D721Med (cell line): ENCODE results near the gene NCAM1.

Experiments
- DNase-seq: peaks from one replicate; pipeline ENCODE4 v3.0.0; 2011; ENCODE audit warnings: low spot score; ENCODE audit not compliant: insufficient read length
- FAIRE-seq: peaks from 2 replicates; lab custom pipeline; 2011; peaks lifted over from hg19 to GRCh38; lab: Jason Lieb, UNC
- CTCF ChIP-seq: IDR thresholded peaks from 2 replicates; pipeline ENCODE4 v1.5.1; 2012; ENCODE audit warnings: mild to moderate bottlenecking, control low read depth; ENCODE audit not compliant: insufficient read depth; ENCODE audit errors: missing control alignments

NCAM1 gene

DNA sequence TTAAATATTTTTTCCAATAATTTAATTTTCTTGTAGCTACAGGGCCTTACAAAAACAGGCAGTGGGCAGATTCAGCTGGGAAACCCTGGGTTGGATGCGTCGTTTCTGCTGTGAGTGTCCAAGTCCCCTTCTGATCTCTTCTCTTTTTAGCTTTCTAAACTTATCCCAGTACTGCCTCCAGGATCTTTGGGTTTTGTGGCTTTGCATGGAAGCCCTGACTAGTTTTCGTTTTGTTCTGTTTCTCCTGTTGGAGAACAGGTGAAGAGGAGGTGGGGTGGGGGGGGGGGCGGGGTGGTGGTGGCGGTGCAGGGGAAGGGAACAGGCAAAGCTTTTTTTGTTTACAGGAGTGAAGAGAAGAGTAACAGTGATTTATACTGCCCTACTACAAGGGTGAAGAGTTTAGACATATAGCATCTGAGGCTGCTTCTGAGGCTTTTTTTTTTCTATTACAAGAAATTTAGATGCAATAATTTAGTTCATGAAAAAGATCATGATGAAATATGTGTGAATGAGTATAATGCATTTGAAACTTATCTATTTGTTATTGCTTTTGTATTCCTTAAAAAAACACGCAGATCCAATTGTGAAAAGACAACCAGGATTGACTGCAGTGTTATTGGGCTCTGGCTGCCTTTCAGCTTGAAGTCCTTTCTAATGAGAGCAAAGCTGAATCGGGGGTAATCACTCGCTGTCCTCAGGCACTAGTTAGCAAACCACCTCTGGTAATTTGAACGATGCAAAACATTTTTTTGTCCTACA, 142.9 kb downstream of the NCAM1 start:
- TF ChIP-seq CTCF, result no peak
- DNase-seq (no peak), FAIRE-seq (no peak)

DNA sequence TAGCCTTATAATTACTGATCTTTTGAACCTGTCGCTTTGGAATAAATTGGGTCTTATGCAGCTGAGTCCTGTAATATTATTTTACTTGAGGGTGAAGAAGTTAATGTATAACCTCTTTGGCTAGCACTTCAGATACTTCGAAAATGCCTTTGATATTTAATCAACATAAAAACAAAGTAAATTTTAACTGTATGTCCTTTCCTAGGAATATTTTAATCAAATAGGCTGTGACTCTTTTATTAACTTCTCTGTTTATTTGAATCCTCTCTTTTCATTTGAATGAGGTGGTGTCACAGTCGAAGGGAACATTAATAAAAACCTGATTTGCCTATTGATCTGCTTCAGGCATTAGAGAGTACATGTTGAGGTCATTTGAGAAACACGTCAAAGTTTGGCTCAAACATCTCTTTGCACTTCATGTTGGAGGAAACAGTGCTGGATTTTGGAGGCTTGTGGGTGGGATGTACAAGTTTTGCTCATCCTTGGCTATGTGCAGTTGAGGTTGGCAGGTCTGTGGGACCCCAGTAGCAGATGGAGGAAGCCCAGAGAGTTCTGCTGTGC, 143.6 kb downstream of the NCAM1 start:
- DNase-seq (no peak), FAIRE-seq (peak; percentile 63)
- no peak for TF ChIP-seq CTCF

GRCh38 chr11:113105592-113105991, 144.4 kb downstream of the NCAM1 start:
- TF ChIP-seq CTCF, result no peak

GRCh38 chr11:113106507-113106906, 145.3 kb downstream of the NCAM1 start:
- FAIRE-seq, result no peak
- TF ChIP-seq CTCF, result no peak
- DNase-seq, result no peak

More at GRCh38 chr11:113105592-113105991, 144.4 kb downstream of the NCAM1 start:
- DNase-seq (no peak), FAIRE-seq (no peak)

- DNase-seq, result no peak
- FAIRE-seq, result no peak
Measured at GRCh38 chr11:113110046-113110445, 148.8 kb downstream of the NCAM1 start.

GRCh38 chr11:113111156-113111555, 149.9 kb downstream of the NCAM1 start:
- no peak for TF ChIP-seq CTCF
- DNase-seq, result no peak
- FAIRE-seq, result no peak

More at GRCh38 chr11:113110046-113110445, 148.8 kb downstream of the NCAM1 start:
- TF ChIP-seq CTCF, result no peak

GRCh38 chr11:113112307-113112706, 151.1 kb downstream of the NCAM1 start:
- no peak for FAIRE-seq
- no peak for TF ChIP-seq CTCF

More at GRCh38 chr11:113112307-113112706, 151.1 kb downstream of the NCAM1 start:
- no peak for DNase-seq
